Glutamatergic neuron (in vitro differentiated cells): ENCODE measurements around the gene TRDMT1. TPM values are rescaled to one million over a fixed set of nuclear protein-coding genes. Genes with fewer than 3 reads are reported as not detected.

Experiments
- DNase-seq: peaks from one replicate; pipeline ENCODE4 v3.0.0; 2022
- H3K27ac Mint-ChIP-seq: one replicate; pipeline ENCODE4 v1.8.0; 2020; ENCODE audit warnings: mild to moderate bottlenecking, mixed read lengths, inconsistent platforms; ENCODE audit not compliant: unreplicated experiment
- H3K27me3 Mint-ChIP-seq: one replicate; pipeline ENCODE4 v1.8.0; 2020; ENCODE audit warnings: mild to moderate bottlenecking, moderate library complexity, mixed read lengths, inconsistent platforms; ENCODE audit not compliant: unreplicated experiment
- H3K36me3 Mint-ChIP-seq: one replicate; pipeline ENCODE4 v1.8.0; 2020; ENCODE audit warnings: mild to moderate bottlenecking, mixed read lengths, inconsistent platforms; ENCODE audit not compliant: unreplicated experiment
- H3K4me1 Mint-ChIP-seq: one replicate; pipeline ENCODE4 v1.8.0; 2020; ENCODE audit warnings: mild to moderate bottlenecking, low read depth, mixed read lengths, inconsistent platforms; ENCODE audit not compliant: unreplicated experiment
- H3K4me3 Mint-ChIP-seq: one replicate; pipeline ENCODE4 v1.8.0; 2020; ENCODE audit warnings: mild to moderate bottlenecking, mixed read lengths, inconsistent platforms; ENCODE audit not compliant: unreplicated experiment
- H3K9me3 Mint-ChIP-seq: one replicate; pipeline ENCODE4 v1.8.0; 2020; ENCODE audit warnings: mild to moderate bottlenecking, moderate library complexity, mixed read lengths, inconsistent platforms; ENCODE audit not compliant: unreplicated experiment
- total RNA-seq: library from RNA; stranded (reverse); fragmentation: NEBNext Ultra II Directional; extraction: Animal tissue kit (Norgen Biotek cat#: 25700); gene quantifications from one replicate; pipeline ENCODE4 v1.2.1, GENCODE V29; 2021; ENCODE audit not compliant: unreplicated experiment
- TF ChIP-seq, protein P1 (sequence below): fragments of 200-600 bp; sonication (generic); IDR thresholded peaks from one replicate; pipeline ENCODE4 v1.5.0; 2021; ENCODE audit not compliant: partially characterized antibody, unreplicated experiment

Gene TRDMT1
- total RNA-seq, 1 donor from 2014 or later, result 8.9 TPM

DNA sequence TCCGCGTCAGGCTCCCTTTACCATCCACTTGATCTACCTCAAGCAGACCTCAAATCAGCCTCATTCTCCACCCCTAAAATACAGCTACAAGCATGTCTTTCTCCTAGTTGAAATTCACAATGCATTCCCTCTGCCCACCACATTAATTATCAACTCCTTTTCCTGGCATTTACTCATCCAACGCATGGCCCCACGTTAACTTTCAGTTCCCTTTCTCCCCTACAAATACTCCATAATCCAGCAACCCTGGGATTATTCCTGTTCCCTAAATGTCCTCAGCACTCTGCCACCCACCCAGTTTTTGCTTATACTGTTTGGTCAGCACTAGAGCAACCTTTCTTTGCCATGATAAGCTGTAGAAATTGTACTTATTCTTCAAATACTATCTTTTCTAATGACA, 20.9 kb upstream of the TRDMT1 start:
- H3K27me3 Mint-ChIP-seq, result no peaks in the 10 kb centered on the region
- no peaks in the 10 kb centered on the region for H3K4me1 Mint-ChIP-seq
- H3K36me3 Mint-ChIP-seq, result no peaks in the 10 kb centered on the region
- no peak overlapping the region for H3K4me3 Mint-ChIP-seq
- no peaks in the 10 kb centered on the region for H3K9me3 Mint-ChIP-seq
- DNase-seq, result no peak
- TF ChIP-seq, protein P1, sequence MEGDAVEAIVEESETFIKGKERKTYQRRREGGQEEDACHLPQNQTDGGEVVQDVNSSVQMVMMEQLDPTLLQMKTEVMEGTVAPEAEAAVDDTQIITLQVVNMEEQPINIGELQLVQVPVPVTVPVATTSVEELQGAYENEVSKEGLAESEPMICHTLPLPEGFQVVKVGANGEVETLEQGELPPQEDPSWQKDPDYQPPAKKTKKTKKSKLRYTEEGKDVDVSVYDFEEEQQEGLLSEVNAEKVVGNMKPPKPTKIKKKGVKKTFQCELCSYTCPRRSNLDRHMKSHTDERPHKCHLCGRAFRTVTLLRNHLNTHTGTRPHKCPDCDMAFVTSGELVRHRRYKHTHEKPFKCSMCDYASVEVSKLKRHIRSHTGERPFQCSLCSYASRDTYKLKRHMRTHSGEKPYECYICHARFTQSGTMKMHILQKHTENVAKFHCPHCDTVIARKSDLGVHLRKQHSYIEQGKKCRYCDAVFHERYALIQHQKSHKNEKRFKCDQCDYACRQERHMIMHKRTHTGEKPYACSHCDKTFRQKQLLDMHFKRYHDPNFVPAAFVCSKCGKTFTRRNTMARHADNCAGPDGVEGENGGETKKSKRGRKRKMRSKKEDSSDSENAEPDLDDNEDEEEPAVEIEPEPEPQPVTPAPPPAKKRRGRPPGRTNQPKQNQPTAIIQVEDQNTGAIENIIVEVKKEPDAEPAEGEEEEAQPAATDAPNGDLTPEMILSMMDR, result no peak
- no peak overlapping the region for H3K27ac Mint-ChIP-seq

- Mint-ChIP-seq H3K27ac (no peak overlapping the region), H3K9me3 (no peaks in the 10 kb centered on the region), H3K4me3 (no peak overlapping the region), H3K4me1 (no peaks in the 10 kb centered on the region), H3K27me3 (no peaks in the 10 kb centered on the region), H3K36me3 (no peaks in the 10 kb centered on the region)
- DNase-seq, result no peak
- TF ChIP-seq, protein P1, result no peak
Observed at GRCh38 chr10:17220652-17221100, 19.2 kb upstream of the TRDMT1 start.

- DNase-seq, result no peak
- H3K27me3 Mint-ChIP-seq, result no peaks in the 10 kb centered on the region
- no peak overlapping the region for H3K27ac Mint-ChIP-seq
- H3K4me1 Mint-ChIP-seq, result no peaks in the 10 kb centered on the region
- no peaks in the 10 kb centered on the region for H3K36me3 Mint-ChIP-seq
- no peaks in the 10 kb centered on the region for H3K9me3 Mint-ChIP-seq
- H3K4me3 Mint-ChIP-seq, result no peak overlapping the region
- TF ChIP-seq, protein P1, result no peak
Observed at GRCh38 chr10:17219024-17219423, 17.6 kb upstream of the TRDMT1 start.

DNA sequence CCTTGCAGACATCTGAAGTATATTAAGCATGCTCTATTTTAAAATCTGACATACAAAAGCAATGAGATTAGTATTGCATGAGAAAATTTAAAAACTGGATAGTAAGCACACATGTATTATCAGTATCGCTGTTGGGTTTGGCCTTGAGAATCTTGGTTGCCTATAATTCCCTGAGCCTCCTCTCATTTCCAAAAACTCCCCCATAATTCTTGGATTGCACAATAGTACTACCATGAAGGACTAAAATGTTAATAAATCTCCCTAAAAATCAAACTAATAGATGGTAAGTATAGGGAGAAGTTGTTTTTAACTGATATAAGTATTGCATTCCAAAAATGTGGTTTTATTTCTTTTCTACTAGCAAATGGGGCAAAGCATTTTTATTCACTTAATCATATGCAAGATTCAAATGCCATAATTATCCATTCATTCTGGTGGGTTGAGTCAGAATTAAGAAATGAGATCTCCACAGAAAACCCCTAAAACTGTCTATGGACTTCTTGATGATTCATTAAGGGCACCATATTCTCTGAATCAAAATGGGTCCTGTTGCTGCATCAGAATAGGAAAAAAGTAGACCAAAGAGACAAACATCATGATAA, 16.3 kb upstream of the TRDMT1 start:
- DNase-seq, result no peak
- Mint-ChIP-seq H3K4me1 (no peaks in the 10 kb centered on the region), H3K27me3 (no peaks in the 10 kb centered on the region), H3K4me3 (no peak overlapping the region), H3K36me3 (no peaks in the 10 kb centered on the region), H3K9me3 (no peaks in the 10 kb centered on the region), H3K27ac (no peak overlapping the region)
- TF ChIP-seq, protein P1, result no peak

GRCh38 chr10:17216901-17217395, 15.5 kb upstream of the TRDMT1 start:
- no peak for DNase-seq
- Mint-ChIP-seq H3K4me3 (no peak overlapping the region), H3K36me3 (no peaks in the 10 kb centered on the region), H3K9me3 (no peaks in the 10 kb centered on the region), H3K27me3 (no peaks in the 10 kb centered on the region), H3K4me1 (no peaks in the 10 kb centered on the region), H3K27ac (no peak overlapping the region)
- TF ChIP-seq, protein P1, result no peak
